HG02610 (cell line): Measurements from ENCODE around the gene DIPK1A.
A peak's percentile ranks its signal among the peaks of the same experiment; 100 is the strongest.
"Not testable (repeated sequence)": the region's sequence is repeated elsewhere in the genome, so short reads cannot be mapped to it uniquely, and the experiment has no call there.

Source experiments
- ATAC-seq: cut with Tn5 transposase; IDR thresholded peaks from one replicate; pipeline ENCODE4 v1.9.1; 2021; ENCODE audit warnings: mild to moderate bottlenecking, moderate library complexity; ENCODE audit not compliant: unreplicated experiment

DIPK1A gene

DNA sequence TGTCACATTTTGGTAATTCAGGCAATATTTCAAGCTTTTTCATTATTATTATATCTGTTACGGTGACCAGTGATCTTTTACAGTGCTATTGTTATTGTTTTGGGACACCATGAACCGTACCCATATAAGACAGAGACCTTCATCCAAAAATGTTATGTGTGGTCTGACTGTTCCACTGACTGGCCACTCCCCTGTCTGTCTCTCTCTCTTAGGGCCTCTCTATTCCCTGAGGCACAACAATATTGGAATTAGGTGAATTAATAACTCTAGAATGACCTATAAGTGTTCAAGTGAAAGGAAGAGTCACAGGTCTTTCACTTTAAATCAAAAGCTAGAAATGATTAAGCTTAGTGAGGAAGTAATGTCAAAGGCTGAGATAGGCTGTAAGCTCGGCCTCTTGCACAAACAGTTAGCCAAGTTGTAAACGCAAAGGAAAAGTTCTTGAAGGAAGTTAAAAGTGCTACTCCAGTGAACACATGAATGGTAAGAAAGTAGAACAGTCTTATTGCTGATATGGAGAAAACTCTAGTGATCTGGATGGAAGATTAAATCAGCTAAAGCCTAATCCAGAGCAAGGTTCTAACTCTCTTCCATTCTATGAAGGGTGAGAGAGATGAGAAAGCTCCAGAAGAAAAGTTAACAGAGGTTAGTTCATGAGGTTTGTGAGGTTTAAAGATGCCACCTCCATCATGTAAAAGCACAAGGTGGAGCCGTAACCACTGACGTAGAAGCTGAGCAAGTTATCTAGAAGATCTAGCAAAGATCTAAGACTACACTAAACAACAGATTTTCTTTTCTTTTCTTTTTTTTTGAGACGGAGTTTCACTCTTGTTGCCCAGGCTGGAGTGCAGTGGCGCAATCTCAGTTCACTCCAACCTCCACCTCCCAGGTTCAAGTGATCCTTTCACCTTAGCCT is 19.7 kb upstream of the DIPK1A start:
- ATAC-seq, result peak; percentile 56

DNA sequence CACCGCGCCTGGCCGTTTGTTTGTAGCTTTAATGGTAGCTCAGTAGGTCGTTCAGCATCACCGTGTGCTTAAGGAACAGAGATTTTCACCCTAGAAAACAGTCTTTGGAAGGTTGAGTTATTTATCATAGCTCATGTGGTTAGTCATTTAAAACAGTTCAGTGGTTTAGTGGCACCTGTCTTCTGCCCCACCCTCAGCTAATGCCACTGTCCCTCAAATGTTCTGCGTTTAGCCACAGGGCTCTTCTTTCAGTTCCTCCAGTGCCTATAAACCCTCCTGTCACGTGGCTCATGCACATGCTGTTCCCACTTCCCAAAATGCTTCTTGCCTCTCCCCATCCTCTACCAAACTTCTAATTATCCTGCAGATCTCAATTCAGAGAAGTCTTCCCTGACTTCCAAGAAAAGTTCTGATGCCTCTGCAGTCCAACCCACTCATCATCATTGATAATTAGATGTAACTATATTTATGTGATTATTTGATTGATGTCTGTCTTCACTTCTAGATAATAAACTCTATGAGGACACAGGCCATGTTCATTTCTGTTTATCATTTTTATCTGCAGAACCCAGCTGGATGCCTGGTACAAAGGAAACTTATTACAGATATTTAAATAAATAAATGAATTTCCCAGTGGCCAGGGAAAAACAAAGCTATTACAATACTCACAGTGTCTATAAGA is 14.4 kb upstream of the DIPK1A start:
- ATAC-seq, result peak; percentile 83

DNA sequence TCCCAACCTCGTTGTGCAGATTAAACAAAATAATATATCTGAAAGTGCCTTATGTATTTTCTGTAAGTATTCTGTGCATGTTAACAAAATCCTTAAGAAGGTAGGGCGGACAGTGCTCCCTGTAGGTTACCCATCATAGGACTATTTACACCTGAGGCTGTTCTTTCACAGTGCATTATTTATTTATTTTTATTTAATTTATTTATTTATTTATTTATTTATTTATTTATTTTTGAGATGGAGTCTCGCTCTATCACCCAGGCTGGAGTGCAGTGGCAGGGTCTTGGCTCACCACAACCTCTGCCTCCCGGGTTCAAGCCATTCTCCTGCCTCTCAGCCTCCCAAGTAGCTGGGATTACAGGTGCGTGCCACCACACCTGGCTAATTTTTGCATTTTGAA is 12.8 kb upstream of the DIPK1A start:
- not testable (repeated sequence) for ATAC-seq

DNA sequence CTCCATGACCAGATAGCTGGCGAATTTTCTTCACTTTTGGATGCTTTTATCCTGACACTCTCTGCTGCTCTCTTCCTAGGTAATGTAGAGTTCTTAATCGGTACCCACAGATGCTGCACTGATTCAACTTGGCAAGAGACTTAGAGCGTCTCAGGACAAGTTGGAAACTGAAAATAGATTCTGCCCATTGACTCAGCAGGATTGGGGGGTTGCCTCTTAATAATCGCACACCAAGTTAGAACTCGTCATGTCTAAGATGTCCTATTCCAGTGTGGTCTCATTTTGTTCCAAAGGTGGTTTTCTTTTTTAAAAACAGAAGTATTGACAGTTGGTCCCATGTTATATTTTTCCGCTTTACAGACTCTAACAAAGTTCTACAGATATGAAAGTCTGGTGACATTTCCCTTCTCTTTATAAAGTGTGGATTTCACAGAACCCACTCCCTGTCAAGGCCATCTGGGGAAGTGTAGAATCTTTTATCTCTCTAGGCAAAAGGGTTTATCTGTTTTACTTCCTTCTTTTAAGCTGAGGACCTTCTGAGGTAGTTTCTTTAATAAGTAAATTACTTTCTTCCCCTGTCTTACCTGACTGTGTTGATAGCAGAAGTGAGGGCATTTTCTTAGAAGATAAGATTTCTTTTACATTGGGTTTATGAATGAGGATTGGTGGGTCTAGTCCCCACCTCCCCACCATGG is 12.1 kb upstream of the DIPK1A start:
- ATAC-seq, result no peak

DNA sequence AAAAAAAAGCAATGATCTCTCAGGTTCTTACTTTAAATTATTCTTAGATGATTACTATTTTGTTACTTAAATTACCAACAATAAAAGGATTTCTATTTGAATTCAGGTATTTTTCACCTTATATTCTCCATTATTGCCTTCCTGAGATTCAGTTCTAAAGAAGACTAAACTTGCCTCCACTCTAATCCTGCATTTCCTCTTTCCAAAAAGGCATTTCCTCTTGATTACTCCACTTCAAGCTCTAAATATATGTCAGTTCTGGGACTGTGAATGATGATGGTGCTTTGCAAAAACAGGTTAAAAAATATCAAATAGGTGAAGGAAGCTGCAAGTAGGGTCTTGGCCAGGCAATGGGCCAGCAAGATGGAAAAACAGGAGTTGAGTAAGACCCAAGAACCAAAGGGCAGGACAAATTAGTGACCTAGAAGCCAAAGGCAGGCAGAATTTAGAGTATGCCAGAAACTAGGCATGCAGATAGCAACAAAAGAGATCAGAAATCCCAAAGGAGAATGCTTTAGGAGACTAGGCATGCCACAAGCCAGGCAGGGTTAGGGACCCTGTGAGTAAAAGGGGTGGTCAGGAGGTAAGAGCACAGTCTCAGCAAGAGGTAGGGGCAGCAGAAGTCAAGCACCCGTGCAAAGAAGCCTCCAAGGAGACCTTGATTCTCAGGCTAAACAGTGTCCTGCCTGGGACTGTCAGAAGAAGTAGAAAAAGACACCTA is 11.3 kb upstream of the DIPK1A start:
- ATAC-seq, result no peak

DNA sequence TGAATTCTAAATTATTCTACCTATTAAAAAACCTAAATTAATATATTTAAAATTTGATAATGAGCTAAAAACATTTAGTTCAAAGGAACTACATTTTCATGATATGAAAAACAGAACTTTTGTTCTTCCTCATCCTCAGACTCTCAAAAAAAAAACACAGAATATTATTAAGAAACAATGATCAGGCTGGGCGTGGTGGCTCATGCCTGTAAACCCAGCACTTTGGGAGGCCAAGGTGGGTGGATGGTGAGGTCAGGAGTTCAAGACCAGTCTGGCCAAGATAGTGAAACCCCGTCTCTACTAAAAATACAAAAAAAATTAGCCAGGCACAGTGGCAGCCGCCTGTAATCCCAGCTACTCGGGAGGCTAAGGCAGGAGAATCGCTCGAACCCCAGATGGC is 10.7 kb upstream of the DIPK1A start:
- not testable (repeated sequence) for ATAC-seq

DNA sequence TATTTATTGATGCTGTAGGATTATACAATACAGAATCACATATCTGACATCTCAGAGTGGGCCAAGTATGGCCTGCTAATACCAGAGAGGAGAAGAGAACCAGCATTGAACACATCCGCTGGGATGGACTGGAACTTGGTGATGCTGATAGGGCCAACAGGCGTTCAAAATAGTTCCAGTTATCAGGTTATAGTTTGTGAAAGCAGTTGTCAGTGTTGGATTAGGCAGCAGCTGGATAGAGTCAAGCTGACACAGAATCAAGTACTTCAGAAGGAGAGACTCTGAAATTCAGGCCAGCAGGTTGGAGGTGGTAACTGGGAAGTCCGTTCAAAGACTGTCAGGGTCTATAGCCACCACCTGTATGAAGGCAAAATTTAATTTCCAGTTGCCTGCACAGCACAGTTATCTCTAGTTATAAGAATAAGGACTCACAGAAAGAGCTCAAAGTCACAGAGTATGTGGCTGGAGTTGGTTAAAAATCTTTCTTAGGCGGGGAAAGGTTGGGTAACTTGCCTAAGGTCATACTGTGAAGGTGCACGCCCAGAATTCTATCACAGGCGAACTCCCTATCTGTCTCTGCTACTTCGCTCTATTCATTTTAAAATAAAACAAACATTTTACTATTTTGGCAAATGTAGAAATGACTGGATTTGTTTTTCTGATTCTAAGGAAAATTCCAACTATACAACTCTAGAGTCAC is 9.9 kb upstream of the DIPK1A start:
- no peak for ATAC-seq

DNA sequence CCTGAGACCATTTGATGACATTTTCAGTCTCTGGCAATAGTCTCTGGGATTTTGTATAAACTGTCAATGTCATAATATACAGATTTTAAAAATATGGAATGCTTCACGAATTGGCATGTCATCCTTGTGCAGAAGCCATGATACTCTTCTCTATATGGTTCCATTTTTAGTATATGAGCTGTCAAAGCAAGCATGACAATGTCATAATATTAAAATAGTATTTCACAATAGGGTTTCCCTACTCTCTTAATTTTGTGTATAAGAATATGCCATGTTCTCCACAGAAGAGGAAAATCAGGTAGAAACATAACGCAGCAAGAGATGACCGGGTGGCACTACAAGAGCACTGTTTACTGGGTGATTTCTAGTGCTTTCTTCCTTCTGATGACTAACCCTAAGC is 8.3 kb upstream of the DIPK1A start:
- no peak for ATAC-seq

DNA sequence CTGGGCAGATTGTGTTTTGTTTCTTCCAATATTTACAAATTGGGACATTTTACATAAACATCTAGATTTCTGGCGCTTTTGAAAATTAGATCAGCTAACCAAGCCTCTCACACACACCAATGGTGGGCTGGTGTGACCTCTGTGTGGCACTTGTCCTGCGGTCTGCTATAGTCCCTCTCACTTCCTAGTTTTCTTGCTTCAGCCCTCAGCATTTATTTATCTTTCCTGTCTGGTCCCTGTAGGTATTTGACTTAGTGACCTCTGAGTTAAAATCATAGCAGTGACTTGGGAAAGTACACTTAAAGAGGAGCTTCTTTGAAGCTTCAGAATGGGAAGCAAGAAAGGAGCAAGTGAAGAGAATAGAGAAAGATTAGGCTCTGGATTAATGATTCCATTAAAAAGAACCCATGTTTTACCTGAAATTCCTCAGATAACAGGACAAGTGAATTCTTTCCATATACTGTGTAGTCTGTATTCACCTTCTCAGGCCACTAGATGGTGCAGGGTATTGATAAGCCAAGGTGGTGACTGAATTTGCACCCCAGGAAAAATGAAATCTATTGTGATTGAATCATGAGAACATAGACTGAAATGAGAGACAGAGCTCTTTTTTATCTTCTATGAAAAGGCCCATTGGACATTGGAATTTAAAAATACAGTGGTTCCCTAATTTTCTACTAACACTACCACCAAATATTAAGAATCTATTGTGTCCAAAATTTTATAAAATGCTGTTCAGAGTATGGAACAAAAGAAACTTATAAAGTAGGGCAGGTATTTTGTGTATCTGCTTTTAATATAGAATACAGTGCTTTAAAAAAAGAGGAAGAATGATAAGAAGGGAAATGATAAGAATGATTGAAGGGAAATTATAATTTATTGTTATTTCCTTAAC is 7.1 kb upstream of the DIPK1A start:
- ATAC-seq, result peak; percentile 43

DNA sequence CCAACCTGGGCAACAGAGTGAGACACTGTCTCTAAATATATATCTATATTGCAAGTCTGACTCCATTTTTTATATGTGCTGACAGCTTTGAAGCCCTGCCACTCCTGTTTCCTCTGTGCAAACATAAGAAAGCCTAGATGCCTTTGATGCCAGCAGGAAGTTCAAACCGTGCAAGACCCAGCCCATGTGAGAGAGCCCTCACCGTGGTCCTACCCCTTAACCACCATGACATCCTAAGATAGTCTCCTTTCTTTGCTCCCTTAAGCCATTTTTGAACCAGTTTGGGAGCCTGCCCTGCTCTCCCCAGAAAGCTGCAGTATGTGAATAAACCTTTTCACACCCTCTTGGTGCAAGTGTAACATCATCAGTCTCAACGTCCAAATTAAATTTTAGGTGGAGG is 3.7 kb upstream of the DIPK1A start:
- ATAC-seq, result no peak

DNA sequence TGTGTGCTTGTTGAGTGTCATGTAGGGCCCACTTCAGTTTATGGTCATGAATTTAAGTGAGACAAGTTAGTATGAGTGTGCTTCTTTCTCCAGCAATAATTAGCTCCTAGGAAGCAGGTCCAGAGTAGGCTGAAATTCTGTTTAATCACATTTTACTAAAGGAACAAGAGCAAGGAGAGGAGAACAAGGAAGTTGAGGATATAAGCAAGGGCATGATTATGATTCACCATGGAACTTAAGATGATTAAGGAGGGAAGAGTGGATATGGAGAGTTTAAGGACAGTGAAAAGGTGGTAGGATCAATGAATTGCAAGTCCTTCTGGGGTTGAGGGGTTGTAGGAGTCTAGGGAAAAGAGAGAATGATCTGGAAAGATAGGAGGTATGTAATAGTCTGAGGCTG is 3.1 kb upstream of the DIPK1A start:
- no peak for ATAC-seq

DNA sequence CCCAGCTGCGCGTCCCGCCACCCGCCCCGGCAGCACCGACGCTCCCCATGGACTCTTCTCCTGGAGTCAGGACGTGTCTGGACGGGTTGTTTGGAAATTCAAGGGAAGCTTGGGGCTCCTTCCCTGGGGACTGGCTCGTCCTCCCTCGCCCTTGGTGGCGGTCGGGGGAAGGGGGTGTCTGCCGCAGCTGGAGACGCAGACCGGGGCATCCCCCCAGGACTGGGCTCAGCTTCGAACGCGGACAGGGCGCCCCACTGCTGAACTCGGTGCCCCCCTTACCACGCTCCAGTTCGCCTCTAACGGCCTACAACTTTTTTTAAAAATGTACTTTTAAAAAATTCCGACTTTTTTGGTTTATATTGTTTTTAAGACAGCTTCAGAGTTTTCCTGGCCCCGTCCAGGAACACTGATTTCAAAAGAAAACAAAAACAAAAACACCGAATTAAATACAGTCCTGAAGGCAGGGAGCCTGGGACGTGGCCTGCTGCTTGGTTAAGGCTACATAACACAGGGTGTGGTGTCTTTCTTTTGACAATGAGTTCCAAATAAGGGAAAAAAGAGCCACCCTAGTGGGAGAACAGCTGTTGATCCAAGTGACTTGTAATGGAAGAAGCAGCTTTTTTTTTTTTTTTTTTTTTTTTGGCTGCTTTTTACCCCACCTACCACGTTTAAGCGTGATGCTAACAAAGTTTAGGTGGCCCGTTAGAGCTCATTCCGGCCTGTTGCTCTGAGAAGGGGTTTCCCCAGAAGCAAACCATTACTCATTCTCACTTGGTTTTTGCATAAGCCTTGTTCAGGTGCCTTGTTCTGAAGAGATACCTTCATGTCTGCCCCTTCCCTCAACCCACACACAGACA is 862 bp upstream of the DIPK1A start:
- ATAC-seq, result peak; percentile 76

DNA sequence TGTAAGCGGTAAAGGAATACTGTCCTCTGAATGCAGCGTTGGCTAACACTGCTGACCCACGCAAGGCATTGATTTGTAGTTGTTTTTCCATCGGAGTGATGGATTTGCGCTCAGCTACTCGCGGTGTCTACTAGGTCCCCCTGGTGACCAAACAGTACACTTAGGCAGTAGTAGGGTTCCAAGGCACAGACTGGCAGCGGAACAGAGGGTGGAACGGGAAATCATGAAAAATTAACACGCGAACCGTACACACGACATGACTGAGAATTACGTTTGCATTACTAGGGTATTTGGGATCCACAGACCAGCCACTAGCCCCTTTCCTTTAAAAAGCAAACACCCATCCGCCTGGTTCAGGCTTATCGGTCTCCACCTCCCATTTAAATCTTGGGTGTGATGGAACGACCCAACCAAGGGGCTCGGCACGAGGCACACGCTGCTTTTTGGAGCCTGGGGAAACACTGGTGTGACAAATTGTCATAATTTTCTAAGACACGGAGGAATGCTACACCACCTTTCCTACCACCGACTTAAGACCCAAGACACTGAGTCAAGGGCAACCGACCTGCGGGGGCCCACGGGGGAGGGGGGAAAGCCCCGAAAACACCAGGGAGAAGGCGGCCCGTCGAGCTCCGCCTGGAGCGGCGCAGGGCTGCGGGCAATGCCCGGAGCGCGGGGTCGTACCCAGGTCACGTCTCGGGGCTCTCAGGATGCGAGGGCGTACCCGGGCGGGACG is 699 bp downstream of the DIPK1A start:
- ATAC-seq, result peak; percentile 27

DNA sequence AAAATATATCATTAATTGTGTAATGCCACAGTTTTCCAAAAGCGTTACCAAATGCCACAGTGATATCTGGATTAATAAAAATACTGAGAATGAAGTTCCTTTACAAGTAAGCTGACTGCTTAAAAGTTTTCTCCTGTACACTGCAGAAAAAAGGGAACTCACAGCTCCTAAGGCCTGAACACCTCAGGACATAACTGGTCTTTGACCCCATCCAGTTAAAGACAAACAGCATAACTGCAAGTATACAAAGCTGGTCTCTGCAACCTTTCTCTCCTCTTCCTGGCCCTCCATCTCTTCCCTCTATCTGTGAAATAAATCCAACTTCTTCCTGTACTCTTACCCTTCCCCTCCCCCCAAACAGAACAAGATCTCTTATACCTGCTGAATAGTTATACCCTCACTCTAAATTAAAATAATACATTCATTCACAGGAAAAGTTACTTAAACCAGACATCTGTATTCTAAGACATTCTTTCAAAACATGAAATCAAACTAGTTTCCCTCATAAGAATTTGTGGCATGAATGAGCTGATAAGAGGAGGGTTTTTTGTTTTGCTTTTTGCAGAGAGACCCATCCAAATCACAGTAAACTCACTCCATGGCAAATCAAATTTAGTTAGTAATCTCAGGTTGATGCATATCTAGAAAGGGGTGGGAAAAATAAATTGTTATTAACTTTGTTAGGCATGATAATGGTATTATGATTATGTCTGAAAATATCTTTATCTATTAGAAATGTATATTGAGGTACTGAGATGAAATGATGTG is 2.9 kb downstream of the DIPK1A start:
- ATAC-seq, result no peak

DNA sequence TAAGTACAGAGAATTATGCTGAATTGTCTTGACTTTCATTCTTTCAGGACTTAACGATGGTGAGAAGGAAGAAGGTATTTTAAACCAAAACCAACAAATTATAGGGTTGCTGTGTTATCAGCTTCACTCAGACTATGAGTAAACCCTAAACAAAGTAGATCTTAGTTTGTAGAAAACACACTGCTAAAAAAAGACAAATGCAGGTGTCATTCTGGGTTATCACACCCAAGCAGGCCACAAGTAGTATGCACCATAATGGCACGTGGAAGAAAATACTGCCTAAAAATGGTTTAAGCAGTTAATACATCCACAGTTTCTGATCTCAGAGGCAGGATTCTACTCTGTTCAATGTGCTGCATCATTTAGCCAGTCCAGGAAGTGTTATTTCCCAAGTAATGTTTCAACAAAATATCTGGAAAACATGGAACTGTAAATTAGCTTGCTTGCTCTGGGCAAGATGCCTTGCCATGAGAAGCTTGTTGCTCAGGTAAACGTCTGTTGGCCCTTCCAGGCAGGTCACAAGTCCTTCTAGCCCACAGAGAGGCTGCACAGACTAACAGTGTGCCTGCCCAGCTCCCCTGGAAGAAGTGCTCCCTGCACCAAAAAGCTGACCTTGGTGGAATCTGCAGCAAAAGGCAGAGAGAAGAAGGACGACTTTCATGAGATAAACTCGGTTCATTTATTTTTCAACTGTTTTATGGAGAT is 4.1 kb downstream of the DIPK1A start:
- ATAC-seq, result peak; percentile 33

DNA sequence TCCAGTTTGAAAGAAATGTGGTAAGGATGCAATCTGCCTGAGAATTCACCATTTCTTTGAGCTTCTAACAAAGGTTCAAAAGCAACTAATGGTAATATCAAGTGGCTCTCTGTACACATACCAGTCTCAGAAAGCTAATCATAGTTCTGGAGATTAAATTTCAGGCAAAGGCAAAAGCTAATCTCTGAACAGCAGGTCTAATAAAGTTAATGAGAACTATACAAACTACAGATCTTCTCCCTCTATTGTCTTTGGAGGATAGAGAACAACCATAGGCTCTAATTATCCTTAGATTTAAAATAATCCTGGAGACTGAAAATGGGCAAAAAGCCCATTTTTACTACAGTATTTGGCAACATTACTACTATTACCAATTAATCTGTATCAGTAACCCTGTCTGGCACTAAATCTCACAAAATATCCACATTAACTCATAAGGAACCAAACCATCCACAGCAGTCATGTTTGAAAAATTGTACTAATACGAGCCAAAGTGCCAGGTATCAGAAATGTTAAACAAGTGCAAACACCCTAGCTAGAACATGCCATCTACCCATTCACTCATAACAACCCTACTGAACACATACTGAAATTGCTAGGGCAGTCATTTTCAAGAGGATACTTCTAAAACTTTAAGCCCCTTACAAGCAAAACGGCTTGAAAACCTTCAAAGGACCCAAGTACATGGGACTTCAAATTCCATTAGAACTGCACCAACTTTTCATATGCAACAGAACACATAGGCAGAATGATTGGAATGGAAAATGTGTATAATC is 4.8 kb downstream of the DIPK1A start:
- no peak for ATAC-seq
